ENCODE results near the gene GPR35. TPM values are rescaled to one million over a fixed set of nuclear protein-coding genes. Genes with fewer than 3 reads are reported as not detected.

The GPR35 gene
- total RNA-seq, 1 experiment from 2014 or later = 21.3 TPM

GRCh38 chr2:240591784-240592183, 33.5 kb upstream of the GPR35 start:
- Mint-ChIP-seq H3K9me3 (ENCODE audit: unreplicated experiment) (no peaks in the 10 kb centered on the region), H3K4me3 (ENCODE audit: unreplicated experiment) (no peak overlapping the region), H3K4me1 (ENCODE audit: low read depth, unreplicated experiment) (peaks cover 16% of the 10 kb centered on the region), H3K27ac (ENCODE audit: unreplicated experiment) (no peak overlapping the region), H3K27me3 (ENCODE audit: insufficient read depth, unreplicated experiment) (no peaks in the 10 kb centered on the region), H3K36me3 (ENCODE audit: insufficient read depth, unreplicated experiment) (no peaks in the 10 kb centered on the region)
- ChIA-PET CTCF (no interaction called here), POLR2A (no interaction called here)
- H3K4me3 ChIP-seq (ENCODE audit: low read depth, low read length) = no peak overlapping the region
- H3K36me3 ChIP-seq (ENCODE audit: control insufficient read depth, insufficient read depth, low read length) = no peaks in the 10 kb centered on the region
- BruUV-seq (replicated peaks) = no TSS peak
- H3K9me3 ChIP-seq = no peaks in the 10 kb centered on the region
- TF ChIP-seq, protein P1, sequence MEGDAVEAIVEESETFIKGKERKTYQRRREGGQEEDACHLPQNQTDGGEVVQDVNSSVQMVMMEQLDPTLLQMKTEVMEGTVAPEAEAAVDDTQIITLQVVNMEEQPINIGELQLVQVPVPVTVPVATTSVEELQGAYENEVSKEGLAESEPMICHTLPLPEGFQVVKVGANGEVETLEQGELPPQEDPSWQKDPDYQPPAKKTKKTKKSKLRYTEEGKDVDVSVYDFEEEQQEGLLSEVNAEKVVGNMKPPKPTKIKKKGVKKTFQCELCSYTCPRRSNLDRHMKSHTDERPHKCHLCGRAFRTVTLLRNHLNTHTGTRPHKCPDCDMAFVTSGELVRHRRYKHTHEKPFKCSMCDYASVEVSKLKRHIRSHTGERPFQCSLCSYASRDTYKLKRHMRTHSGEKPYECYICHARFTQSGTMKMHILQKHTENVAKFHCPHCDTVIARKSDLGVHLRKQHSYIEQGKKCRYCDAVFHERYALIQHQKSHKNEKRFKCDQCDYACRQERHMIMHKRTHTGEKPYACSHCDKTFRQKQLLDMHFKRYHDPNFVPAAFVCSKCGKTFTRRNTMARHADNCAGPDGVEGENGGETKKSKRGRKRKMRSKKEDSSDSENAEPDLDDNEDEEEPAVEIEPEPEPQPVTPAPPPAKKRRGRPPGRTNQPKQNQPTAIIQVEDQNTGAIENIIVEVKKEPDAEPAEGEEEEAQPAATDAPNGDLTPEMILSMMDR (IDR thresholded peaks at IDR 0.05; ENCODE audit: insufficient read depth in 1 of 2, low read depth in 1 of 2, low read length in 1 of 2, severe bottlenecking in 1 of 2, unreplicated experiment in 1 of 2) = no peak
- no peaks in the 10 kb centered on the region for H3K27me3 ChIP-seq (replicated peaks; ENCODE audit: control insufficient read depth, insufficient read depth, low read length)
- DNase-seq = no peak
- H3K4me1 ChIP-seq = no peaks in the 10 kb centered on the region
- intact Hi-C loops (cut with micrococcal nuclease; ENCODE audit: unreplicated experiment) = no loop called here

GRCh38 chr2:240593026-240593702, 32.1 kb upstream of the GPR35 start:
- Histone ChIP-seq H3K4me1 (no peaks in the 10 kb centered on the region), H3K9me3 (no peaks in the 10 kb centered on the region), H3K36me3 (ENCODE audit: control insufficient read depth, insufficient read depth, low read length) (no peaks in the 10 kb centered on the region), H3K4me3 (ENCODE audit: low read depth, low read length) (no peak overlapping the region), H3K27me3 (replicated peaks; ENCODE audit: control insufficient read depth, insufficient read depth, low read length) (no peaks in the 10 kb centered on the region)
- Mint-ChIP-seq H3K27ac (ENCODE audit: unreplicated experiment) (no peak overlapping the region), H3K9me3 (ENCODE audit: unreplicated experiment) (no peaks in the 10 kb centered on the region), H3K4me1 (ENCODE audit: low read depth, unreplicated experiment) (peaks cover 8% of the 10 kb centered on the region), H3K4me3 (ENCODE audit: unreplicated experiment) (no peak overlapping the region), H3K27me3 (ENCODE audit: insufficient read depth, unreplicated experiment) (no peaks in the 10 kb centered on the region), H3K36me3 (ENCODE audit: insufficient read depth, unreplicated experiment) (no peaks in the 10 kb centered on the region)
- no TSS peak for BruUV-seq (replicated peaks)
- POLR2A ChIA-PET = no interaction called here
- CTCF ChIA-PET = no interaction called here
- peak in 1 of 2 experiments; percentile 15 for DNase-seq
- TF ChIP-seq, protein P1 (IDR thresholded peaks at IDR 0.05; ENCODE audit: insufficient read depth in 1 of 2, low read depth in 1 of 2, low read length in 1 of 2, severe bottlenecking in 1 of 2, unreplicated experiment in 1 of 2) = no peak
- intact Hi-C loops (cut with micrococcal nuclease; ENCODE audit: unreplicated experiment) = no loop called here

- H3K4me3 ChIP-seq (ENCODE audit: low read depth, low read length) = no peak overlapping the region
- no peaks in the 10 kb centered on the region for H3K4me1 ChIP-seq
- H3K4me1 Mint-ChIP-seq (ENCODE audit: low read depth, unreplicated experiment) = peaks cover under 1% of the 10 kb centered on the region
- CTCF ChIA-PET = no interaction called here
- intact Hi-C loops (cut with micrococcal nuclease; ENCODE audit: unreplicated experiment) = no loop called here
- no peaks in the 10 kb centered on the region for H3K9me3 ChIP-seq
- BruUV-seq (replicated peaks) = no TSS peak
- peak in 1 of 2 experiments; percentile 27 for DNase-seq
- H3K27me3 Mint-ChIP-seq (ENCODE audit: insufficient read depth, unreplicated experiment) = no peaks in the 10 kb centered on the region
- H3K27ac Mint-ChIP-seq (ENCODE audit: unreplicated experiment) = no peak overlapping the region
- H3K36me3 ChIP-seq (ENCODE audit: control insufficient read depth, insufficient read depth, low read length) = no peaks in the 10 kb centered on the region
- no peaks in the 10 kb centered on the region for H3K36me3 Mint-ChIP-seq (ENCODE audit: insufficient read depth, unreplicated experiment)
- POLR2A ChIA-PET = no interaction called here
- H3K27me3 ChIP-seq (replicated peaks; ENCODE audit: control insufficient read depth, insufficient read depth, low read length) = no peaks in the 10 kb centered on the region
- H3K9me3 Mint-ChIP-seq (ENCODE audit: unreplicated experiment) = no peaks in the 10 kb centered on the region
- TF ChIP-seq, protein P1 (IDR thresholded peaks at IDR 0.05; ENCODE audit: insufficient read depth in 1 of 2, low read depth in 1 of 2, low read length in 1 of 2, severe bottlenecking in 1 of 2, unreplicated experiment in 1 of 2) = no peak
- H3K4me3 Mint-ChIP-seq (ENCODE audit: unreplicated experiment) = no peak overlapping the region
Observed at GRCh38 chr2:240593703-240594451, 31.4 kb upstream of the GPR35 start.

Data from Caco-2 (cell line).